Endothelial cell (in vitro differentiated cells): ENCODE measurements around the gene LHFPL3. TPM values are rescaled to one million over a fixed set of nuclear protein-coding genes. Genes with fewer than 3 reads are reported as not detected.
A peak's percentile ranks its signal among the peaks of the same experiment; 100 is the strongest.
"Not testable (repeated sequence)": the region's sequence is repeated elsewhere in the genome, so short reads cannot be mapped to it uniquely, and the experiment has no call there.

Experiments
- DNase-seq: peaks from one replicate; pipeline ENCODE4 v3.0.0; 2021; ENCODE audit warnings: low spot score
- H3K27ac Mint-ChIP-seq: one replicate; pipeline ENCODE4 v1.8.0; 2021; ENCODE audit warnings: mixed read lengths, inconsistent platforms; ENCODE audit not compliant: unreplicated experiment
- H3K27me3 Mint-ChIP-seq: one replicate; pipeline ENCODE4 v1.8.0; 2021; ENCODE audit warnings: mild to moderate bottlenecking, moderate library complexity, mixed read lengths, inconsistent platforms; ENCODE audit not compliant: unreplicated experiment
- H3K36me3 Mint-ChIP-seq: one replicate; pipeline ENCODE4 v1.8.0; 2021; ENCODE audit warnings: mild to moderate bottlenecking, low read depth, mixed read lengths, inconsistent platforms; ENCODE audit not compliant: unreplicated experiment
- H3K4me1 Mint-ChIP-seq: one replicate; pipeline ENCODE4 v1.8.0; 2021; ENCODE audit warnings: mild to moderate bottlenecking, mixed read lengths, inconsistent platforms; ENCODE audit not compliant: unreplicated experiment
- H3K4me3 Mint-ChIP-seq: one replicate; pipeline ENCODE4 v1.8.0; 2021; ENCODE audit warnings: mild to moderate bottlenecking, mixed read lengths, inconsistent platforms; ENCODE audit not compliant: unreplicated experiment
- H3K9me3 Mint-ChIP-seq: one replicate; pipeline ENCODE4 v1.8.0; 2021; ENCODE audit warnings: mixed read lengths, inconsistent platforms; ENCODE audit not compliant: unreplicated experiment
- total RNA-seq: library from RNA; stranded (reverse); fragmentation: NEBNext Ultra II Directional; extraction: Animal tissue kit (Norgen Biotek cat#: 25700); gene quantifications from one replicate; pipeline ENCODE4 v1.2.1, GENCODE V29; 2021; ENCODE audit not compliant: unreplicated experiment
- TF ChIP-seq, protein P1 (sequence below): fragments of 200-600 bp; sonication (generic); IDR thresholded peaks from one replicate; pipeline ENCODE4 v1.5.0; 2021; ENCODE audit warnings: antibody characterized with exemption; ENCODE audit not compliant: unreplicated experiment

Gene LHFPL3
- total RNA-seq, 1 donor from 2014 or later, result not detected

DNA sequence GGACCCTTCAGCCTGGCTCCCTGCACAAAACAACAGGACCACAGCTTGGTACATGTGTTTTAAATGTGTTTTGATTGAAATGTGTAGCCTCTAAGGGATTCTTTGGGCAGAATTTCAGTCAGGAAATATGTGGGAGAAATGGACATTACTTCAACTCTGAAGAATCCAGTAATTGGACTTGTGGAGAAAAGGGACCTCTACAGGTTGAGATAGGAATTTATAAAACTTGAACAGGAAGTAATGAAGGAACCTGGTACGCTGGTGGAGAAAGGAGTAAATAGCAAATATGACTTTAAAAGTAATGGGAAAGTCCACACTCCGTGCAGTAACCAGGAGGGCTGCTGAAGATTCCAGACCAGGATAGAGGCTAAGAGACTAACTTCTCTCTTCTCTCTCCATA, 220.5 kb downstream of the LHFPL3 start:
- Mint-ChIP-seq H3K4me1 (no peaks in the 10 kb centered on the region), H3K36me3 (no peaks in the 10 kb centered on the region), H3K27ac (no peak overlapping the region), H3K27me3 (peaks cover 1% of the 10 kb centered on the region), H3K9me3 (no peaks in the 10 kb centered on the region), H3K4me3 (no peak overlapping the region)
- TF ChIP-seq, protein P1, sequence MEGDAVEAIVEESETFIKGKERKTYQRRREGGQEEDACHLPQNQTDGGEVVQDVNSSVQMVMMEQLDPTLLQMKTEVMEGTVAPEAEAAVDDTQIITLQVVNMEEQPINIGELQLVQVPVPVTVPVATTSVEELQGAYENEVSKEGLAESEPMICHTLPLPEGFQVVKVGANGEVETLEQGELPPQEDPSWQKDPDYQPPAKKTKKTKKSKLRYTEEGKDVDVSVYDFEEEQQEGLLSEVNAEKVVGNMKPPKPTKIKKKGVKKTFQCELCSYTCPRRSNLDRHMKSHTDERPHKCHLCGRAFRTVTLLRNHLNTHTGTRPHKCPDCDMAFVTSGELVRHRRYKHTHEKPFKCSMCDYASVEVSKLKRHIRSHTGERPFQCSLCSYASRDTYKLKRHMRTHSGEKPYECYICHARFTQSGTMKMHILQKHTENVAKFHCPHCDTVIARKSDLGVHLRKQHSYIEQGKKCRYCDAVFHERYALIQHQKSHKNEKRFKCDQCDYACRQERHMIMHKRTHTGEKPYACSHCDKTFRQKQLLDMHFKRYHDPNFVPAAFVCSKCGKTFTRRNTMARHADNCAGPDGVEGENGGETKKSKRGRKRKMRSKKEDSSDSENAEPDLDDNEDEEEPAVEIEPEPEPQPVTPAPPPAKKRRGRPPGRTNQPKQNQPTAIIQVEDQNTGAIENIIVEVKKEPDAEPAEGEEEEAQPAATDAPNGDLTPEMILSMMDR, result peak; percentile 38
- DNase-seq, result no peak

- no peak for DNase-seq
- no peaks in the 10 kb centered on the region for H3K36me3 Mint-ChIP-seq
- no peak overlapping the region for H3K4me3 Mint-ChIP-seq
- no peaks in the 10 kb centered on the region for H3K4me1 Mint-ChIP-seq
- peaks cover 1% of the 10 kb centered on the region for H3K27me3 Mint-ChIP-seq
- H3K27ac Mint-ChIP-seq, result no peak overlapping the region
- H3K9me3 Mint-ChIP-seq, result no peaks in the 10 kb centered on the region
- TF ChIP-seq, protein P1, result no peak
These were observed 222.0 kb downstream of the LHFPL3 start for GRCh38 chr7:104550362-104550761.

DNA sequence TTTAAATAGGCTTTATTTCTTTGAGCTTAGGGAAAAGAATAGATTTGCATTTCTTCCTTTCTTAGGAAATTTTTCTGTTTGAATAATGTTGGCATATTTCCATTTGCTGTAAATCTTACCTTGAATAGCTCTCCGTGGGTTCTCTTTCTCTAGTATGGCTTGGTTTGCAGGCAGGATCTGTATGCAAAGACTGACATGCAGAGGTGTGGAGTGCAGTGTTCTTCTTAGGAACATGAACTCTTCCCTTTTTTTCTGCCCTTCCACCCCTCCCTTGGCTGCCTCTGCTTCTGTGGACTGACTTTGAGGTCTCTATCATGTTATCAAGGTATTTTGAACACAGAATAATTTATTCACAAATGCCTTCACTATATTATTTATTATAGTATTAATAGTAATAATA, 222.8 kb downstream of the LHFPL3 start:
- DNase-seq, result no peak
- no peaks in the 10 kb centered on the region for H3K4me1 Mint-ChIP-seq
- H3K9me3 Mint-ChIP-seq, result no peaks in the 10 kb centered on the region
- no peaks in the 10 kb centered on the region for H3K36me3 Mint-ChIP-seq
- no peak overlapping the region for H3K27ac Mint-ChIP-seq
- H3K27me3 Mint-ChIP-seq, result peaks cover 1% of the 10 kb centered on the region
- no peak overlapping the region for H3K4me3 Mint-ChIP-seq
- TF ChIP-seq, protein P1, result no peak

DNA sequence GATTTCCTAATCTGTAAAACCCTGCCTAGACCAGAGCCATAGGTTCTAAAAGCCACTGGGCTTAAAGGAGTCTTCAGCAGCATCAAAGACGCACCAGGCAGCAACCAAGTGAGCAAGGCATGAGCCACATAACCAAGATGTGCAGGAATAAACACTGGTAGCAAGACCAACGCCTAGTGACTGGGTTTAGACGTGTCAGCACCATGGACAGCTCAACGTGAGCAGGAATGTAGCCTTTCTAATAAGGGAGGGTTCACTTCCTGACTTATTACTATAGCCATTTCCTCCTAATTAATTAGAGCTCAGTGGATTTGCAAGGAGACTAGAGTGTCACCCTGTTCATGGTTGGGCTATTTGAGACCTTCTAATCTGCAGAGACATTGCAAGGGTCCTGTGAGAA, 223.7 kb downstream of the LHFPL3 start:
- TF ChIP-seq, protein P1, result no peak
- DNase-seq, result peak; percentile 69
- no peak overlapping the region for H3K4me3 Mint-ChIP-seq
- H3K36me3 Mint-ChIP-seq, result no peaks in the 10 kb centered on the region
- H3K27me3 Mint-ChIP-seq, result peaks cover 1% of the 10 kb centered on the region
- no peak overlapping the region for H3K27ac Mint-ChIP-seq
- peaks cover 3% of the 10 kb centered on the region for H3K9me3 Mint-ChIP-seq
- H3K4me1 Mint-ChIP-seq, result no peaks in the 10 kb centered on the region

GRCh38 chr7:104553074-104553473, 224.7 kb downstream of the LHFPL3 start:
- H3K4me1 Mint-ChIP-seq, result no peaks in the 10 kb centered on the region
- TF ChIP-seq, protein P1, result no peak
- DNase-seq, result no peak

GRCh38 chr7:104563350-104563901, 235.0 kb downstream of the LHFPL3 start:
- H3K4me3 Mint-ChIP-seq, H3K27ac Mint-ChIP-seq, H3K27me3 Mint-ChIP-seq, DNase-seq, H3K36me3 Mint-ChIP-seq, H3K9me3 Mint-ChIP-seq, H3K4me1 Mint-ChIP-seq: not testable (repeated sequence)

More at GRCh38 chr7:104553074-104553473, 224.7 kb downstream of the LHFPL3 start:
- Mint-ChIP-seq H3K36me3 (no peaks in the 10 kb centered on the region), H3K27me3 (peaks cover 1% of the 10 kb centered on the region), H3K9me3 (peaks cover 5% of the 10 kb centered on the region), H3K27ac (no peak overlapping the region), H3K4me3 (no peak overlapping the region)
